B cell (primary cell): ENCODE results near the gene FOXO1. TPM values are rescaled to one million over a fixed set of nuclear protein-coding genes. Genes with fewer than 3 reads are reported as not detected.

ENCODE experiments used
- ATAC-seq: fragments of 200-7000 bp; cut with Tn5 transposase; one replicate; pipeline ENCODE4 v1.10.0; 2021; ENCODE audit warnings: low read depth, mild to moderate bottlenecking, moderate number of reproducible peaks, moderate library complexity
- CTCF ChIA-PET: fragments of 350-600 bp; sonication (Branson Sonifier 250); formaldehyde crosslinking; loops from one replicate; lab custom pipeline; 2021; ENCODE audit warnings: antibody characterized with exemption, inconsistent platforms; lab: Charles Lee
- POLR2A ChIA-PET: fragments of 350-600 bp; sonication (Branson Sonifier 250); formaldehyde crosslinking; loops from one replicate; lab custom pipeline; 2021; ENCODE audit warnings: antibody characterized with exemption; lab: Charles Lee
- DNase-seq: peaks from one replicate; pipeline ENCODE4 v3.0.0; 2013
- H2AFZ ChIP-seq: 2 replicates; pipeline ENCODE4 v1.6.1; 2012; ENCODE audit warnings: mild to moderate bottlenecking, low read depth, low read length; ENCODE audit not compliant: insufficient read depth, poor library complexity, severe bottlenecking
- H3K27ac ChIP-seq, 2 donors: 1 replicate in 1 of 2; 2 replicates in 1 of 2; pipeline ENCODE4 v1.5.1; 2012 to 2013; ENCODE audit warnings: low read length in 2 of 2, mild to moderate bottlenecking in 2 of 2, moderate library complexity in 1 of 2
- H3K27me3 ChIP-seq, 4 experiments: fragments of 200-600 bp in 1 of 4; sonication (generic) in 1 of 4; replicated peaks in 1 of 4; 1 replicate in 2 of 4; 2 replicates in 2 of 4; pipeline versions ENCODE4 v1.6.1 to v1.7.0; 2013 to 2016; ENCODE audit warnings: low read length in 3 of 4, mild to moderate bottlenecking in 2 of 4, mixed read lengths in 1 of 4, moderate library complexity in 1 of 4; ENCODE audit not compliant: insufficient read depth in 4 of 4, control insufficient read depth in 3 of 4; ENCODE audit errors: control extremely low read depth in 1 of 4
- H3K36me3 ChIP-seq, 2 experiments: replicated peaks in 1 of 2; 1 replicate in 1 of 2; 2 replicates in 1 of 2; pipeline versions ENCODE4 v1.6.1 to v1.7.1; 2013; ENCODE audit warnings: low read length in 1 of 2; ENCODE audit not compliant: insufficient read depth in 2 of 2, control insufficient read depth in 1 of 2; ENCODE audit errors: control extremely low read depth in 1 of 2, extremely low read depth in 1 of 2
- H3K4me1 ChIP-seq, 2 donors: fragments of 200-600 bp in 1 of 2; sonication (generic) in 1 of 2; 1 replicate in 1 of 2; 2 replicates in 1 of 2; pipeline versions ENCODE4 v1.5.1 to v1.6.1; 2013 to 2017; ENCODE audit warnings: low read length in 2 of 2; ENCODE audit not compliant: control insufficient read depth in 2 of 2, insufficient read depth in 2 of 2
- H3K4me2 ChIP-seq: replicated peaks from 2 replicates; pipeline ENCODE3; 2012; ENCODE audit warnings: mild to moderate bottlenecking, low read depth, low read length; ENCODE audit not compliant: poor library complexity, severe bottlenecking
- H3K4me3 ChIP-seq, 5 experiments: fragments of 200-600 bp in 1 of 5; sonication (generic) in 1 of 5; 1 replicate in 3 of 5; 2 replicates in 2 of 5; pipeline versions ENCODE4 v1.5.1 to v1.7.0; 2011 to 2016; ENCODE audit warnings: low read length in 4 of 5, mild to moderate bottlenecking in 4 of 5, low read depth in 2 of 5, control low read depth in 1 of 5, moderate library complexity in 1 of 5; ENCODE audit not compliant: insufficient read depth in 1 of 5; ENCODE audit errors: control extremely low read depth in 1 of 5, extremely low read depth in 1 of 5
- H3K79me2 ChIP-seq: fragments of 200-600 bp; sonication (generic); one replicate; pipeline ENCODE4 v1.6.0; 2016; ENCODE audit warnings: low read length; ENCODE audit not compliant: control insufficient read depth, insufficient read depth
- H3K9ac ChIP-seq: fragments of 200-600 bp; sonication (generic); 2 replicates; pipeline ENCODE4 v1.6.1; 2017; ENCODE audit warnings: mild to moderate bottlenecking, low read length, moderate library complexity
- H3K9me3 ChIP-seq, 3 donors: one replicate each; pipeline versions ENCODE4 v1.6.1 to v1.7.1; 2013; ENCODE audit warnings: low read length in 2 of 3; ENCODE audit not compliant: control insufficient read depth in 2 of 3, insufficient read depth in 1 of 3; ENCODE audit errors: control extremely low read depth in 1 of 3
- H4K20me1 ChIP-seq: 2 replicates; pipeline ENCODE4 v1.6.0; 2012; ENCODE audit warnings: mild to moderate bottlenecking, low read length; ENCODE audit not compliant: insufficient read depth, control insufficient read depth, poor library complexity, severe bottlenecking
- H3K27ac Mint-ChIP-seq: one replicate; pipeline ENCODE4 v1.8.0; 2021; ENCODE audit warnings: mixed read lengths
- H3K27me3 Mint-ChIP-seq: one replicate; pipeline ENCODE4 v1.8.0; 2021; ENCODE audit warnings: mixed read lengths
- H3K4me1 Mint-ChIP-seq: one replicate; pipeline ENCODE4 v1.8.0; 2021; ENCODE audit warnings: mixed read lengths
- H3K4me3 Mint-ChIP-seq: one replicate; pipeline ENCODE4 v1.8.0; 2021; ENCODE audit warnings: mixed read lengths
- H3K9me3 Mint-ChIP-seq: one replicate; pipeline ENCODE4 v1.8.0; 2022; ENCODE audit warnings: mixed read lengths; ENCODE audit not compliant: insufficient read depth
- EZH2 ChIP-seq: IDR thresholded peaks from 2 replicates; pipeline ENCODE4 v1.6.1; 2012; ENCODE audit warnings: borderline replicate concordance, low read depth, mild to moderate bottlenecking, moderate library complexity, low read length; ENCODE audit not compliant: insufficient read depth, poor library complexity, severe bottlenecking
- whole genome bisulfite sequencing: methylation state at CpG from one replicate; pipeline ENCODE4 v1.1.5; 2013; ENCODE audit warnings: missing lambda C conversion rate; ENCODE audit not compliant: insufficient coverage; 5-methylcytosine and 5-hydroxymethylcytosine counted together
- intact Hi-C: fragments of 100-400 bp; cut with micrococcal nuclease; formaldehyde crosslinking; loops from one replicate; pipeline ENCODE4 v1.10.0; 2022
- polyA plus RNA-seq: library from polyadenylated mRNA; depleted of rRNA; stranded (reverse); fragments of >200 nt; gene quantifications from 2 replicates; pipeline ENCODE4 v1.2.3, GENCODE V29; 2012
- total RNA-seq, 2 donors: library from RNA; stranded (reverse); fragments of 120-200 nt in 1 of 2; gene quantifications; 1 replicate in 1 of 2; 2 replicates in 1 of 2; pipeline versions ENCODE4 v1.2.3 to v1.2.4, GENCODE V29; 2013 to 2022
- TF ChIP-seq, protein P1 (sequence below): fragments of 200-600 bp; IDR thresholded peaks from one replicate; pipeline ENCODE4 v1.8.0; 2022; ENCODE audit warnings: antibody characterized with exemption, mild to moderate bottlenecking

Gene FOXO1
- total and polyA plus RNA-seq, 2 donors (not counting 1 experiment from before 2014, with no cell fraction given), result 22.8 to 77.9 TPM

DNA sequence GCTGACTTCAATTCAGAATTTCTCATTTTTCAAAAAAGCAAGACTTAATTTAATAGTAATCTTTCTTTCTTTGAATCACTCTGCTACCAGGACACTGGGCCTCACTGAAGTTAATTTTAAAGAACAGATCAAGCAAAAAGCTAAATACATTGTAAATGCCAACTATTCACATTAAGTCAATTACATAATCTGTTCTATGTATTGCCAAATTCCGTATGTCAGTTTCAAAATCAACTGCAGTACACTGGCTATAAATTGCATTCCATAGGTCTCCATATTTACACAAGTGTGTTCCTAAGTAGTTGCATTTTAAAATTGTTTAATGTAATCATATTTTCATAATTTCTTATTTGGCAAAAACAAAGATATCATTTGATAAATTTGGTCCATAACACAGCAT, 10.1 kb downstream of the FOXO1 start:
- H3K27ac Mint-ChIP-seq, result no peak overlapping the region
- Histone ChIP-seq H2AFZ (no peak overlapping the region), H3K36me3 (peaks cover 0 to 6% of the 10 kb centered on the region in 2 experiments), H3K9ac (no peak overlapping the region), H3K4me3 (no peak overlapping the region), H4K20me1 (peaks cover 61% of the 10 kb centered on the region), H3K27me3 (no peaks in the 10 kb centered on the region), H3K27ac (peak overlapping the region in 1 of 2 donors; percentile 30), H3K9me3 (peaks cover 0 to 3% (median 0%) of the 10 kb centered on the region in 3 donors), H3K4me1 (peaks cover 70 to 85% of the 10 kb centered on the region in 2 donors), H3K79me2 (peaks cover 100% of the 10 kb centered on the region), H3K4me2 (peak overlapping the region; percentile 2)
- H3K4me3 Mint-ChIP-seq, result no peak overlapping the region
- peaks cover 91% of the 10 kb centered on the region for H3K4me1 Mint-ChIP-seq
- POLR2A ChIA-PET, result interaction anchor here (0.8 kb wide), 1 partner anchor 18 kb away, joined by 4 read pairs; no protein-coding TSS in a partner anchor
- intact Hi-C loops, result no loop called here
- WGBS, result no CpG with 5 or more reads among the region's 1 CpG
- H3K27me3 Mint-ChIP-seq, result no peaks in the 10 kb centered on the region
- no peak for DNase-seq
- H3K9me3 Mint-ChIP-seq, result no peaks in the 10 kb centered on the region
- no peak for ATAC-seq
- CTCF ChIA-PET, result interaction anchor here (0.6 to 1.2 kb wide), 2 partner anchors 18 to 27 kb away, joined by 3 to 4 read pairs; no protein-coding TSS in a partner anchor
- TF ChIP-seq, protein P1, sequence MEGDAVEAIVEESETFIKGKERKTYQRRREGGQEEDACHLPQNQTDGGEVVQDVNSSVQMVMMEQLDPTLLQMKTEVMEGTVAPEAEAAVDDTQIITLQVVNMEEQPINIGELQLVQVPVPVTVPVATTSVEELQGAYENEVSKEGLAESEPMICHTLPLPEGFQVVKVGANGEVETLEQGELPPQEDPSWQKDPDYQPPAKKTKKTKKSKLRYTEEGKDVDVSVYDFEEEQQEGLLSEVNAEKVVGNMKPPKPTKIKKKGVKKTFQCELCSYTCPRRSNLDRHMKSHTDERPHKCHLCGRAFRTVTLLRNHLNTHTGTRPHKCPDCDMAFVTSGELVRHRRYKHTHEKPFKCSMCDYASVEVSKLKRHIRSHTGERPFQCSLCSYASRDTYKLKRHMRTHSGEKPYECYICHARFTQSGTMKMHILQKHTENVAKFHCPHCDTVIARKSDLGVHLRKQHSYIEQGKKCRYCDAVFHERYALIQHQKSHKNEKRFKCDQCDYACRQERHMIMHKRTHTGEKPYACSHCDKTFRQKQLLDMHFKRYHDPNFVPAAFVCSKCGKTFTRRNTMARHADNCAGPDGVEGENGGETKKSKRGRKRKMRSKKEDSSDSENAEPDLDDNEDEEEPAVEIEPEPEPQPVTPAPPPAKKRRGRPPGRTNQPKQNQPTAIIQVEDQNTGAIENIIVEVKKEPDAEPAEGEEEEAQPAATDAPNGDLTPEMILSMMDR, result no peak
- TF ChIP-seq EZH2, result no peak

DNA sequence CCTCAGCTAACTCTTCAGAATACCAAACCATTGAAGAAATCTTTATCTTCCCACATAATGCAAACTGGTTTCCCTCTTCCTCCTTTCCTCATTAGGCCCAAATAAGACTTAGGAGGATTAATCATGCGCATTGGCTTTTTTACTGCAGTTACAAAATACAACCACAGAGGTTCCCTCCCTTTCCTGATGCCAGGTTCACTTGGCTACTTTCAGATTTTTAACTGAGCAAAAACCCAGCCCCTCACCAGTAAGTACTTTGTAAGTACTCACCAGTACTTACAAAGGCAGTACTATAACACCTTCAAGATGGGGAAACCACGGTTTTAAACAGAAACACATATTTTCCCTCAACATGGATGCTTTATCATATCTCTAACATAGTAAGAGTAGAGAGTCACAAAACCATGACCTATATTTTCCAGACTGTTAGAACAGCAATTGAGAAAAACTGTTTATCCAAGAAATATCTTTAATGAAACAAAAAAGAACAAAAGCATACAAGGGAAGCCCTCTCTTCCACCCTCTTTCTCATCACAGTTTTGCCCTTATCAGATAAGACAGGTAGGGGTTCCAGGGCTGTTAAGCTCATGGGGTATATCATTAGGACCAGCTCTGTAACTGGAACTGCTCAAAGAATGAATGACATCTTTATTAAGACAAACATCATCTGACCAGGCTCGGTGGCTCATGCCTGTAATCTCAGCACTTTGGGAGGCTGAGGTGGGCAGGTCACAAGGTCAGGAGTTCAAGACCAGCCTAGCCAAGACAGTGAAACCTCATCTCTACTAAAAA, 12.7 kb downstream of the FOXO1 start:
- TF ChIP-seq, protein P1, result no peak
- no peak for TF ChIP-seq EZH2
- Histone ChIP-seq H4K20me1 (peaks cover 66% of the 10 kb centered on the region), H3K27ac (peak overlapping the region; percentile 62 to 73), H3K4me1 (peaks cover 79 to 87% of the 10 kb centered on the region in 2 donors), H3K4me2 (peak overlapping the region; percentile 70), H3K9me3 (peaks cover 0 to 6% (median 0%) of the 10 kb centered on the region in 3 donors), H3K27me3 (no peaks in the 10 kb centered on the region), H2AFZ (no peak overlapping the region), H3K4me3 (peak overlapping the region in 2 of 5 experiments; percentile 51 to 58), H3K79me2 (peaks cover 100% of the 10 kb centered on the region), H3K9ac (peak overlapping the region; percentile 55), H3K36me3 (no peaks in the 10 kb centered on the region)
- ChIA-PET POLR2A (interaction anchor here (0.7 to 0.8 kb wide), 3 partner anchors 10 to 89 kb away, joined by 3 to 5 read pairs (median 5); no protein-coding TSS in a partner anchor), CTCF (interaction anchor here (0.6 to 1.1 kb wide), 4 partner anchors 12 to 584 kb away, joined by 3 to 4 read pairs (median 3); no protein-coding TSS in a partner anchor)
- ATAC-seq, result peak; percentile 11
- Mint-ChIP-seq H3K4me3 (peak overlapping the region; percentile 86), H3K4me1 (peaks cover 92% of the 10 kb centered on the region), H3K9me3 (no peaks in the 10 kb centered on the region), H3K27me3 (no peaks in the 10 kb centered on the region), H3K27ac (peak overlapping the region; percentile 90)
- no peak for DNase-seq
- intact Hi-C loops, result loop anchor here (5.0 kb wide), 2 partner anchors 41 to 66 kb away; no protein-coding TSS in a partner anchor
- WGBS, result 33% methylated on average over 1 of the region's 3 CpGs
